Stimulated activated CD8-positive, alpha-beta memory T cell treated with anti-CD3 and anti-CD28 coated beads, Interleukin-12 subunit alpha, Interleukin-12 subunit beta, amount 100 ng/mL, for 24 hours (primary cell): Measurements from ENCODE around the gene DDX31.
"Not testable (repeated sequence)": the region's sequence is repeated elsewhere in the genome, so short reads cannot be mapped to it uniquely, and the experiment has no call there.

ENCODE experiments used
- DNase-seq: peaks from one replicate; pipeline ENCODE4 v3.0.0-alpha.2; 2020; ENCODE audit errors: extremely low read depth

DDX31 gene

GRCh38 chr9:132579427-132579798, 90.4 kb downstream of the DDX31 start:
- no peak for DNase-seq

- DNase-seq: no peak
Observed at GRCh38 chr9:132578367-132578932, 91.3 kb downstream of the DDX31 start.

GRCh38 chr9:132577119-132577518, 92.7 kb downstream of the DDX31 start:
- DNase-seq: no peak

GRCh38 chr9:132575811-132576210, 94.0 kb downstream of the DDX31 start:
- DNase-seq: no peak

GRCh38 chr9:132575005-132575609, 94.7 kb downstream of the DDX31 start:
- DNase-seq: no peak

- DNase-seq: no peak
Observed at GRCh38 chr9:132572921-132573320, 96.9 kb downstream of the DDX31 start.

GRCh38 chr9:132571806-132572600, 97.8 kb downstream of the DDX31 start:
- no peak for DNase-seq

- DNase-seq: not testable (repeated sequence)
Observed at GRCh38 chr9:132568787-132569186, 101.0 kb downstream of the DDX31 start.

GRCh38 chr9:132564526-132564925, 105.3 kb downstream of the DDX31 start:
- DNase-seq: no peak

GRCh38 chr9:132562306-132562573, 107.5 kb downstream of the DDX31 start:
- no peak for DNase-seq

- no peak for DNase-seq
Observed at GRCh38 chr9:132560616-132561202, 109.1 kb downstream of the DDX31 start.

- DNase-seq: no peak
Observed at GRCh38 chr9:132559711-132560110, 110.1 kb downstream of the DDX31 start.

GRCh38 chr9:132557159-132557558, 112.6 kb downstream of the DDX31 start:
- DNase-seq: no peak

- DNase-seq: no peak
Observed at GRCh38 chr9:132556714-132557113, 113.1 kb downstream of the DDX31 start.

- no peak for DNase-seq
Observed at GRCh38 chr9:132556235-132556634, 113.5 kb downstream of the DDX31 start.

- DNase-seq: no peak
Observed at GRCh38 chr9:132555528-132555927, 114.3 kb downstream of the DDX31 start.

GRCh38 chr9:132554755-132555154, 115.0 kb downstream of the DDX31 start:
- no peak for DNase-seq

GRCh38 chr9:132552041-132552440, 117.7 kb downstream of the DDX31 start:
- DNase-seq: no peak

GRCh38 chr9:132551556-132551955, 118.2 kb downstream of the DDX31 start:
- DNase-seq: no peak

- DNase-seq: no peak
Observed at GRCh38 chr9:132548751-132549640, 120.8 kb downstream of the DDX31 start.

GRCh38 chr9:132547976-132548730, 121.6 kb downstream of the DDX31 start:
- DNase-seq: no peak
